Right lobe of liver (tissue), 4 donors: ENCODE measurements around the gene TREX2.

Experiments
- CTCF ChIP-seq, 4 donors: fragments of 200-600 bp in 3 of 4; fragments of 450-650 bp in 1 of 4; IDR thresholded peaks; one replicate each; pipeline versions ENCODE4 v1.5.1 to v1.8.0; 2016 to 2022; ENCODE audit warnings: antibody characterized with exemption in 4 of 4, mild to moderate bottlenecking in 2 of 4
- POLR2A ChIP-seq: fragments of 450-650 bp; IDR thresholded peaks from one replicate; pipeline ENCODE4 v1.6.1; 2017; ENCODE audit warnings: antibody characterized with exemption, mild to moderate bottlenecking
- donor health status: DM: no; HTN: no; CAD: no.
- donor health status: DM: no; HTN: no; CAD: no.
- donor health status: DM: no; HTN: yes; CAD: no.

GRCh38 chrX:153456161-153456560 lies 10.3 kb upstream of the TREX2 start:
- TF ChIP-seq CTCF (IDR thresholded peaks at IDR 0.05) (no peak), POLR2A (no peak)
